Stimulated activated CD8-positive, alpha-beta memory T cell treated with anti-CD3 and anti-CD28 coated beads, Interleukin-7, amount 100 ng/mL, for 48 hours (primary cell): ENCODE measurements around the gene PDCD2L.
"Not testable (repeated sequence)": the region's sequence is repeated elsewhere in the genome, so short reads cannot be mapped to it uniquely, and the experiment has no call there.

Experiments used
- DNase-seq, 2 donors: peaks; one replicate each; pipeline ENCODE4 v3.0.0-alpha.2; 2020; ENCODE audit warnings: low read depth in 1 of 2; ENCODE audit errors: extremely low read depth in 1 of 2

PDCD2L gene, protein sequence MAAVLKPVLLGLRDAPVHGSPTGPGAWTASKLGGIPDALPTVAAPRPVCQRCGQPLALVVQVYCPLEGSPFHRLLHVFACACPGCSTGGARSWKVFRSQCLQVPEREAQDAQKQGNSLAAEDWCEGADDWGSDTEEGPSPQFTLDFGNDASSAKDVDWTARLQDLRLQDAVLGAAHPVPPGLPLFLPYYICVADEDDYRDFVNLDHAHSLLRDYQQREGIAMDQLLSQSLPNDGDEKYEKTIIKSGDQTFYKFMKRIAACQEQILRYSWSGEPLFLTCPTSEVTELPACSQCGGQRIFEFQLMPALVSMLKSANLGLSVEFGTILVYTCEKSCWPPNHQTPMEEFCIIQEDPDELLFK

DNA sequence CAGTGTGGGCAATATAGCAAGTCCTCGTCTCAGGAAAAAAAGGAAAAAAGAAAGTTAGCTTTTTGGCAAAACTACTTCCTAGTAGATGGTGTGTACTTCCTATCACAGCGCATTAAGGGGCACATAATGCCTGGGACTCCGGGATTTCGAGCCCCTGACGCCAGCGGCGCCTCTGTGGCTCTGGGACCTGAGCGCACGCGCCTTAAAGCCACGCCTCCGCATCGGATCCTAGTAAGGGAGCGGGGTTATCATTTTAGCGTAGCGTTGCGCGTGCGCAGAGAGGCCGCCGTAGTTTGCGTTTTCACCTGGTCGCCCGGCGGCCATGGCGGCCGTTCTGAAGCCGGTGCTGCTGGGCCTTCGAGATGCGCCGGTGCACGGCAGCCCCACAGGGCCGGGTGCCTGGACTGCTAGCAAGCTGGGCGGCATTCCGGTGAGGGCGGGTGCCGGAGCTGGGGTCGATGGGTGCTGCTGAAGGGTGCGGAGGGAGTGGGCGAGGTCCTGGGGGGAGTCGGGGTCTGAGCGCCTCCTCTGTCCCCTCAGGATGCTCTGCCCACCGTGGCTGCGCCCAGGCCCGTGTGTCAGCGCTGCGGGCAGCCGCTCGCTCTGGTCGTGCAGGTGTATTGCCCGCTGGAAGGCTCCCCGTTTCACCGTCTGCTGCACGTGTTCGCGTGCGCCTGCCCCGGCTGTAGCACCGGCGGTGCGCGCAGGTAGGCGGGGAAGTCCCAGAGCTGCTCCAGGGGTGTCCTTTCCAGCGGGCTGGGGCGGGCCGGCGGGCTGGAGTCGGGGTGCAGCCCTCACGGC is at the start of gene PDCD2L:
Gene PDCD2L (plus strand): TSS at position 291 of the 801 bp plus-strand sequence. CDS start 32 bp downstream, at position 323.
- DNase-seq = peak; percentile 82 to 92

DNA sequence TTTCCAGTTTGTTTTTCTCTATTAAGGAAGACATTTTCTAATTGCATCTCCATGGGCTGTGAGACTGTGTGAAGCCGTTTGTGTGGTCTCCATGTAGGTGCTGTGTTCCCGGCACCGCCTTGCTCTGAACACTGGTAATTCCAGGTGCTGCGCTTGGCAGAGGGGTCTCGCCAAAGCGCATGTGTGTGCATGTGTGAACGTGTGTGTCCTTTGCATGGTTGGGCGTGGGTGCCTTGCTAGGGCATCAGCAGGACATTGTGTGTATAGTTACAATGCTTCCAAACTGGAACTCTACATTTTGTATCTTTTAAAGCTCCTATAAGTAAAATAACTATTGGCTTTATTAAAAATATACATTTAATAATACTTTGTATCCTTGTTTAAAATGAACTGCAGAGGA is 49.0 kb upstream of the PDCD2L start:
- DNase-seq = no peak

DNA sequence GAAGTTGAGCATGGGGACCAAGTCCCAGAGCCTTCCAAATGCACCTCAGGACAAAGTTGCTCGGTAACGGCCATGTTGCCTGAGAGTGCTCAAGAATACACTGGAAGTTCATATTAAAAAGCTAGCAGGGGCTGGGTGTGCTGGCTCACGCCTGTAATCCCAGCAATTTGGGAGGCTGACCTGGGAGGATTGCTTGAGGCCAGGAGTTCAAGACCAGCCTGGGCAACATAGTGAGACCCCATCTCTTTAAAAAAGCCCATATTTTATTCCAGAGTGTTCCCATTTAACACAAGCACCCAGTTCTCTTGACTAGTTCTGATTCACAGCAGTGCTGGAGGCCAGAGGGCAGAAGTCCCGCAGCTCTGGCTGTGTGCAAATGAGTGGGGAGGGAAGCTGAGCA is 47.3 kb upstream of the PDCD2L start:
- no peak for DNase-seq

DNA sequence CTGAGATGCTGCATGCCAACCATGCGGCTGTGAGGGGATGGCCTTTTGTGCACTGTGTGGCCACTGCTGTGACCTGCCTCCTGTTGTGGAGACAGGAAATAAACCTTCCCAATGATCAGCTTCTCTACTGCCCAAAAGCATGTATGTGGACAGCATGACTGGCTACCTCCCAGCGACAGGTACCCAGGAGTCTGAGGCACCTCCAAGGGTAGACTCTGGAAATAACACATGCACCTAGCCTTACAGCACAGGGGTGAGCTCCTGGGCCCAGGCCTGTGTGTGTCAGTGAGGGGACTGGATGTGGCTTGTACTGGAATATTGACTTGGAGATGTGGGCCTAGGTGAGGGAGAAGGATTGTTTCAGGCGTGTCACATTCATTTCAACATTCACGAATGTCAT is 46.8 kb upstream of the PDCD2L start:
- no peak for DNase-seq

DNA sequence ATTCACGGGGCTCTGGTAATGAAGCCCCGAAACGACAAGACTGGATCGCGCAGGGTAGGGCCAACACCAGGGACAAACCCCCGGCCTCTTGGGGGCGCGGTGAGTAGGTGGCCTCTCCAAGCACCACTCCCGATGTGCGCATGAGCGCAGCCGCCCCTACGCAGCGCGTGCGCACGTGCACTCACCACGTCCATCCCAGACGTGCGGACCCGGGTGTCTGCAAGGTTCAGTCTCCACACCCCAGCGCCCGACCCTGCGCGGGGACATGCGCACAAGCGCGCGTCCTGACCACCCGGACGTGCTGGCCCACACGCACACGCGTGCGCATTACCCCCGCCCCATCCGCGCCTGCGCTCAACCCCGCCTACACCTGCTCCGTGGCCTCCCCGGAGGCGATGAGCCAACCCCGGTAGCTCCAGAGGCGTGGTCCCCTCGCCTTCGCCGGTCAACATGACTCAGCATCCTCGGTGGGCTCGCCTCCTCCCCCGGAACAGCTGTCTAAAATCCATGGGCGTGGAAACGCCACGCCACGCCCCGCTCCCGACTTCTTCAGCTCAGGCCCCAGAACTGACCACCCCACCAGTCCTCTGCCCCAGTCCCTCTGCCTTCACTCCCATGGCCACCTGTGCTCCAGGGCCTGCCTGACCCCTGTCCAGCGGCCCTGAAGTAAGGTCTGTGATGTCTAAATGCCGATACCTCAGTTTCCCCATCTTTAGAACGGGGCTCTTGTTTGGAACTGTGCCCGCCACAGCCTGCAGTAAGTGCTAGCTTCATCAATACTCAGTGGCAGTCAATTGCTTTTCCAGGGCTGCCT is 44.9 kb upstream of the PDCD2L start:
- DNase-seq = peak; percentile 98 to 100

DNA sequence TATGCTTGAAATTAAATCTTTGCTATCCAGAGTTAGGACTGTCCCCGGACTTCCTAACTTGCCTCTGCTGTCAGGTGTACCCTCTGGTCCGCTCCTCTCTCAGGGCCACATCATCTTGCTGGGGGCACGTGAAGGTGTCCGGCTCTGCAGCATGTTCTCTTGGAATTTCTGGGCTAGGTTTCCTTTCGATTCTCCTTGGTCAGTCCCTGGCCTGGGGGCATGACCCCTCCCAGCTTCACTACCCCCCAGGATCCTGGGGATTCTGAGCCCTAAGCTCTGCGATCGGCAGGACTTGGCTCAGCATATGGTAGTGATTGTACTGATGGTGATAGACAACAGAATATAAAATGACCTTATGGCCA is 44.3 kb upstream of the PDCD2L start:
- DNase-seq = no peak

DNA sequence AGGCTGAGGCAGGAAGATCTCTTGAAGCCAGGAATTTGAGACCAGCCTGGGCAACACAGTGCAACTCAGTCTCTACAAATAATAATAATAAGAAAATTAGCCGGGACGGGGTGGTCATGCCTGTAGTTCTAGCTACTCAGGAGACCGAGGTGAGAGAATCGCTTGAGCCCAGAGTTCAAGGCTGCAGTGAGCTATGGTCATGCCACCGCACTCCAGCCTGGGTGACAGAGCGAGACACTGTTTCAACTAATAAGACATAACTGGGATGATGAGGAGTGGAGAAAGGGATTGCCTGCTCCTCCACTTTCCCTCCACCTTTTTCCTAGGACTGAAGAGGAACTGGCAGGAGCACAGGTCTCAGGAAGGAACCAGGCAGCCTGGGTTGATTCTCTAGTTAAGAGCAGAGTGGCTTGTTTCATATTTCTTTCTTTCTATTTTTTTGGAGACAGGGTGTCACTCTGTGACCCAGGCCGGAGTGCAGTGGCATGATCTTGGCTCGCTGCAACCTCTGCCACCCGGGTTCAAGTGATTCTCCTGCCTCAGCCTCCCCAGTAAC is 43.8 kb upstream of the PDCD2L start:
- DNase-seq = no peak

DNA sequence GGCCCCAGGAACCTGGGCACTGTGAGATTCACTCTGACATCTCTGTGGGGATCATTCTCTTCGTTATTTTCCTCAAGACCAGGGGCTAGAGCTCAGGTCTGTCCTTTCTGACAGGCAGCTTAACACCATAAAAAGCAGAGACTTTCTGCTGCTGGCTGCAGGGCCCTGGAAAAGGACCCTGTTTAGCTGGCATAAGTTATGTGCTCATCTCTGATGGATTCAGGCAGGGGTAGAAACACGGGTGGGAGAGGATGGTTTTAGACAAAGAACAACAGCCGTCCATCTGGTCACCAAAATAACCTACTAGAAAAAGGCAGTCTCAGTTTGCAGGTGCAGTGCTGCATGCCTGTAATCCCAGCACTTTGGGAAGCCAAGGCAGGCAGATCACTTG is 41.5 kb upstream of the PDCD2L start:
- DNase-seq = no peak

DNA sequence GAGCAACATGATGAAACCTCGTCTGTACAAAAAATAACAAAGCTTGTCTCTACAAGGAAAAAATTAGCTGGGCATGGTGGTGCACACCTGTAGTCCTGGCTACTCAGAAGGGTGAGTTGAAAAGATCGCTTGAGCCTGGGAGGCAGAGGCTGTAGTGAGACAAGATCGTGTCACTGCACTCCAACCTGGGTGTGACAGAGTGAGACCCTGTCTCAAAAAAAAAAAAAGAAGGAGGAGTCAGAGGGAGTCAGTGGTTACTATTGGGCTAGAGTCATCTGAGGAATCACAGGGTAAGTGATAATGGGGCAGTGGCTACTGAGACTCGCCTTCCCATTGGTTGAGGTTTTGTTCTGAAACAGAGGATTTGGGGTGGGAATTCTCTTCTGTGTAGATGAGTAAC is 41.1 kb upstream of the PDCD2L start:
- no peak for DNase-seq

DNA sequence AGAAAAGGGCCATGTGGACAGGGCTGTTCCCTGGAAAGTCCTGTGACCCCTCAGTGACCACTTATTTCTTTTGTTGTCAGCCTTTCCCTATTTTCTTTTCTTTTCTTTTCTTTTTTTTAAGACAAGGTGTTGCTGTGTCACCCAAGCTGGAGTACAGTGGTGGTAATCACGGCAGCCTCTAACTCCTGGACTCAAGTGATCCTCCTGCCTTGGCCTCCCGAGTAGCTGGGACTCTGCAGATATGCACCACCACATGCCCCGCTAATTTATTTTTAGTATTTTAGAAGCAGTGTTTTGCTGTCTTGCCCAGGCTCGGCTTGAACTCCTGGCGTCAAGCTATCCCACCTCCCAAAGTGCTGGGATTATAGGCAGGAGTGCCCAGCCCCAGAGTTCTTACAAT is 40.3 kb upstream of the PDCD2L start:
- no peak for DNase-seq

DNA sequence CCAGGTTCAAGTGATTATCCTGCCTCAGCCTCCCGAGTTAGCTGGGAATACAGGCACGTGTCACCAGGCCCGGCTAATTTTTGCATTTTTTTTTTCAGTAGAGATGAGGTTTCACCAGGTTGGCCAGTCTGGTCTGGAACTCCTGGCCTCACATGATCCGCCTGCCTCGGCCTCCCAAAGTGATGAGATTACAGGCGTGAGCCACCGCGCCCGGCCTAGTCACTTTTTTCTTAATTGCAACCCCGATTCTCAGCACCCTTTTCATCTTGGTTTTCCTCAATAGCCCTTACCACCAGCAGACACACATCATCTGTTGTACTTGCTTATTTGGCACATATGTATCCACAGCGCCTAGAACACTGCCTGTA is 39.8 kb upstream of the PDCD2L start:
- DNase-seq = no peak

DNA sequence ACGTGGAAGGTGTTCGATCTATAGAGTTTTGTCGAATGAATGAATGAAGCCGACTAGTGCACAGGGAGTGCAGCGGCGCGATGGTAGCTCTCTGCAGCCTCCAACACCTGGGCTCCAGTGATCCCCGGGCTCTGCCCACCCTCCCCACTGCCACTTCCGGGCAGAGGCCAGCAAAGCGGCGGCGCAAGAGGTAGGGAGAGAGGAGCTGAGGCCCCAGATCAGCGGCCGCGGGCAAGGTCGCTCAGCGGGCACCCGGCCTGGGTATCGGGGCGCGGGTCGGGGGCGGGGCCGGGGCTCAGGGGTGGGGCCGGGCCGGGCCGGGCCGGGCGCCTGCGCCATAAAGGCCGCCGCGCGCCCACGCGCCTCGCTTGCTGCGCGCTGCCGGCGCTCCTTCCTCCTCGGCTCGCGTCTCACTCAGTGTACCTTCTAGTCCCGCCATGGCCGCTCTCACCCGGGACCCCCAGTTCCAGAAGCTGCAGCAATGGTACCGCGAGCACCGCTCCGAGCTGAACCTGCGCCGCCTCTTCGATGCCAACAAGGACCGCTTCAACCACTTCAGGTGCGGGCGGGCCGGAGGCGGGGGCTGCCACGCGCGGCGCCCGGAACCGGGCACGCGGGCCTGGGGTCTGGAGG is 39.3 kb upstream of the PDCD2L start, which contains the start of gene GPI:
Gene GPI (plus strand): TSS at position 367 of the 633 bp plus-strand sequence. CDS start 71 bp downstream, at position 438.
- DNase-seq = peak; percentile 43 to 59

DNA sequence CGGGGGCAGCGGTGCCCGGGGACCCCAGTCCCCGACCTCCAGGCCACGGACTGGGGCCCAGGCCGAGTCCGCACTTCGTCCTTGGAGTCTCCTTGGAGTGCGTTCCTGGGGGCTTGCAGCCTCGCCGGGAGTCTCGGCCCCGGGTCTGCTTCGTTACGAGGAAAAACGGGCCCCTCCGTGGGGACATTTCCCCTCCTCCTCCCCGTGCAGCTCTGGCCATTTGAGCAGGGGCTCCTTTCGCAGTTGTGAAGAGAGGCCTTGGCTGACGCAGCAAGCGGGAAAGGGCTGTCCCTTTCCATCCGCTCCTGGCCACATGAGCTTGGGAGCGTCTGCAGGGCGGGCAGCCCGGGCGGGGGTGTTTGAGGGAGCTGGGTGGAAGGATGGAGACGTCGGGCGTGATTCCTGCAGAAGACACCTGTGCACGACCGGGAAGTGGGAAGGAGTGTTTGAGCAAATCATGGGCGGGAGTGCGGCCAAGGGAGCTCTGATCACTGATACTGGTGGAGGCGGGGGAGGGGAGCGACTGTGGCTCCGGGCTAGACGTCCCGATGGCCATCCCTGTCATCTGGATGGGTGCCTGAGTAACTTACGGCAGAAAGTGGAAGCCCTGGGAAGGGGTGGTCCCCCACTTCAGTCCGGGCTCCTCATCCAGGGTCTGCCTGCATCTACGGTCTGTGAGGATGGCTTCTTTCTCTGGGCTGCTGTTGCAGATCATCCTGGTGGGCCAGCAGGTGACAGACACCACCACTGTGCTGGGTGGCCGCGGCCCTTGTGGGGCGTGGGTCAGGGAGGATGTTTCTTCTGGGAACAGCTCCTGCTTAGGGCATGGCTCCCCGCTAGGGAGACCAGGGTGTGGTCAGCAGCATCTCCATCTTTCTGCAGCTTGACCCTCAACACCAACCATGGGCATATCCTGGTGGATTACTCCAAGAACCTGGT is 38.5 kb upstream of the PDCD2L start:
- DNase-seq = no peak

DNA sequence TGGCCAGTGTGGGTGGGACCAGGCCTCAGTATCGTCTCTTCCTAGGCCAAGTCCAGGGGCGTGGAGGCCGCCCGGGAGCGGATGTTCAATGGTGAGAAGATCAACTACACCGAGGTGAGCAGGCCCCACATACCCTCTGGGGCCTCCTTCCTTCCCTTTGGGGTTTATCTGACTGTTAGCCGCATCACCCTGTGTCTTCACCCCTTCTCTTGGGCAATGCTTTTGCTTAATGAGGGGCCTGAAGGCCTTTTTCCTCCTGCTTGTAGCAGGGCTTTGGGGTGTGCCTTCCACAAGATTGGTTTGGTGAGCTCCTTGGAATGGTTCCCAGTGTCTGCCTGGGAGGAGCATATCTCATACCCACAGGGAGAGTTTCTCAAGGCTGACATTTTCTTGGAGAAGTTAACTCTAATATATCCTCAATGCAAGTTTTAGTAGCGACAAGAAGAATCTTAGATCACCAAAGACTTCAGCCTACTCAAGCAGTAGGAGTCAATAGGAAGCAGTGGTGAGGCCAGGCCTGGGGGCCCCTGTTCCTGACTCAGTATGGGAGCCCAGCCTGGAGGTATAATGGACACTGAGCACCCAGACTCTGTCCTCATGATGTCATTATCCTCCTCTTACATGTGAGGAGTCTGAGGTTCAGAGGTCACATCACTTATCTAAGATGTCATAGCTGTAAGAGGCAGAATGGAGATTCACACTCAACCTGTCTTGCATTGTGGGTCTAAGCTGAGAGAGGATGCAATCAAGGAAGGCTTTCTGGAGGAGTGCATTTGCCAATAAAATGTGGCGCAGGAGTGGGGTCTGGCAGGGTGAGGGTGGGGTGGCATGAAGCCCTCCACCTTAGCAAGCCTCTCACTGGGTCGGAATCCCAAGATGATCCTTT is 37.2 kb upstream of the PDCD2L start:
- DNase-seq = no peak

DNA sequence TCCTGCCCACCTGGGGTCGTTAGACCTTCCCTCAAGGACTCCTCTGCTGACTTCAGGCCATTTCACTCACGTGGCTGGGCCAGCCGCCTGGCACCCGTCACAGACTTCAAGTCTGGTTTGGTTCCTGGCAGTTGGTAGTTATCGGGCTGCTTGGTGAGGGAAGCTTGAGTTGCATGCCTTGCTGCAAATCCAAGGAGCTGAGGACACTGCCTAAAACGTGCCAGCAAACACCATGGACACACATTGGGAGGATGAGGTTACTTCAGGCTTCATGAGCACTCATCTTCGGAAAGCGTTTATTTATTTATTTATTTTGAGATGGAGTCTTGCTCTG is 36.6 kb upstream of the PDCD2L start:
- DNase-seq = no peak

DNA sequence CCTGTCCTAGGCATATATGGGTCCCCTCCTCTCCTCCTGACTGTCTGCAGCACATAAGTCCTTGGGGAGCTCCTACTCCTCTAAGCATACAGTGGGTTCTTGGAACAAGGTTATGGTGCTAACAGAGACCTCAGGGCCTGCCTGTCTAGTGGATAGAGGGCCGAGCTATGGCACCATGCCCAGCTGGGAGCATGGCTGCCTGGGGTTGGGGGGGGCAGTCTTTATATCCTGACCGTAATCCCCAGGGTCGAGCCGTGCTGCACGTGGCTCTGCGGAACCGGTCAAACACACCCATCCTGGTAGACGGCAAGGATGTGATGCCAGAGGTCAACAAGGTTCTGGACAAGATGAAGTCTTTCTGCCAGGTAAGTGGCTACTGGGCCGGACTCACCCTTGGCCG is 35.9 kb upstream of the PDCD2L start:
- DNase-seq = no peak

DNA sequence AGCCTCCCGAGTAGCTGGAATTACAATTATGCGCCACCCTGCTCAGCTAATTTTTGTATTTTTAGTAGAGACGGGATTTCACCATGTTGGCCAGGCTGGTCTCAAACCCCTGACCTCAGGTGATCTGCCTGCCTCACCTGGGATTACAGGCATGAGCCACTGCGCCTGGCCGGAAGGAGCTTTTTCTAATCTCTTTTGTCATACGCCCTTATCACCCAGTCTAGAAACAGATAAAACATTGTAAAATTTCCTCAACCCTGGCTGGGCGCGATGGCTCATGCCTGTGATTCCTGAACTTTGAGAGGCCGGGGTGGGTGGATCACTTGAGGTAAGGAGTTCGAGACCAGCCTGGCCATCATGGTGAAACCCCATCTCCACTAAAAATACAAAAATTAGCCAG is 35.0 kb upstream of the PDCD2L start:
- not testable (repeated sequence) for DNase-seq

DNA sequence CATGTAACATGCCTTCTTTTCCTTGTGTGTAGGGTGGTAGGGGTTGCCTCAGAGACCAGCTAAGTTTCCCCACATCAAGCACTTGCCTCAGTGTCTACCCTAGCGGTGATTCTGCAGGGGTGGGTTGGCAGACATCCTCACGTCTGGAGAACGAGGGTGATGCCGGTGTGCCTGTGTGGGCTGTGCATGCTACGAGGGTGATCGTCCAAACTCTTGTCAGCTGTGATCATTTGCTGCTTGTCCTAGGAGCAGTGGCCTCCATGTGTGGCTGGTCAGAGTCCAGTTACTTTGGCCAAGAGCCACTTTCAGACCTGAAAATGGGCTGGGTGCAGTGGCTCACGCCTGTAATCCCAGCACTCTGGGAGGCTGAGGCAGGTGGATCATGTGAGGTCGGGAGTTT is 34.1 kb upstream of the PDCD2L start:
- no peak for DNase-seq

DNA sequence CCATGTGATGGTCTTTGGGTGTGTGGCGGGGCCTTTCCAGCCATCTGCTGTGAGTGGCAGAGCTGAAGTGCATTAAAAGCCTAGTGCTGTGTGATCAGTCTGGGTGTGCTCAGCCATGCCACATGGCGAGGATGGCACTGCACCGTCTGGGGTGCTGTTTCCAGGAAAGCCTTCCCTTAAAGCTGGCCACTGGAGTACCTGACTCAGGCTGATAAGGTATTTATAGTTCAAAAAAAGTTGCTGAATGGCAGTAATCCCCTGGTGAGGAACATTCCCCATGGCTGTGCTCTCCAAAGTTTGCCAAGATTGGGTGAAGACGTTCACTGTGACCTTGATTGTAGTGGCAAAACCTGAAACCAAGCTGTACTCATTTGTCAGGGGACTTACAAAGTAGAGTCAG is 33.2 kb upstream of the PDCD2L start:
- DNase-seq = no peak
